PC-9 (cell line): ENCODE data around the gene EDEM2. TPM values are rescaled to one million over a fixed set of nuclear protein-coding genes. Genes with fewer than 3 reads are reported as not detected.

Experiments
- BruUV-seq: library from RNA; stranded (reverse); fragments of 400-500 nt; replicated peaks from 2 replicates; lab custom pipeline; 2021; lab: Mats Ljungman, UMichigan
- CTCF ChIA-PET: fragments of 300-600 bp; sonication (Branson Sonifier 250); formaldehyde crosslinking; loops from one replicate; lab custom pipeline; 2022; ENCODE audit warnings: antibody characterized with exemption; lab: Charles Lee
- POLR2A ChIA-PET: fragments of 300-600 bp; sonication (Branson Sonifier 250); formaldehyde crosslinking; loops from one replicate; lab custom pipeline; 2022; ENCODE audit warnings: antibody characterized with exemption; ENCODE audit not compliant: unreplicated experiment; lab: Charles Lee
- DNase-seq, 2 experiments: peaks; one replicate each; pipeline versions ENCODE4 v3.0.0 to v3.0.0-alpha.2; 2015 to 2022; ENCODE audit warnings: mixed read lengths in 1 of 2
- H2AFZ ChIP-seq: fragments of 200-600 bp; sonication (generic); 2 replicates; pipeline ENCODE4 v1.8.1; 2017; ENCODE audit warnings: antibody characterized with exemption
- H3F3A ChIP-seq: fragments of 200-600 bp; sonication (generic); 2 replicates; pipeline ENCODE4 v1.8.1; 2017; ENCODE audit warnings: antibody characterized with exemption, mild to moderate bottlenecking, low read depth; ENCODE audit not compliant: insufficient read depth
- H3K27ac ChIP-seq: fragments of 200-600 bp; sonication (generic); 2 replicates; pipeline ENCODE4 v1.6.1; 2016; ENCODE audit warnings: mixed run types
- H3K27me3 ChIP-seq: fragments of 200-600 bp; sonication (generic); 2 replicates; pipeline ENCODE4 v1.6.1; 2016; ENCODE audit warnings: low read depth, mixed run types; ENCODE audit not compliant: insufficient read depth
- H3K36me3 ChIP-seq: fragments of 200-600 bp; sonication (generic); 2 replicates; pipeline ENCODE4 v1.6.1; 2016; ENCODE audit warnings: low read depth, mixed run types
- H3K4me1 ChIP-seq: fragments of 200-600 bp; sonication (generic); replicated peaks from 2 replicates; pipeline ENCODE4 v1.6.1; 2016; ENCODE audit warnings: mixed run types; ENCODE audit not compliant: insufficient read depth
- H3K4me2 ChIP-seq: fragments of 200-600 bp; sonication (generic); 2 replicates; pipeline ENCODE4 v1.6.1; 2017; ENCODE audit warnings: mixed run types
- H3K4me3 ChIP-seq: fragments of 200-600 bp; sonication (generic); 2 replicates; pipeline ENCODE4 v1.6.1; 2016; ENCODE audit warnings: mixed run types
- H3K79me2 ChIP-seq: fragments of 200-600 bp; sonication (generic); 2 replicates; pipeline ENCODE4 v1.6.1; 2017; ENCODE audit warnings: low read depth, mixed run types
- H3K9me2 ChIP-seq: fragments of 200-600 bp; sonication (generic); 2 replicates; pipeline ENCODE4 v1.8.1; 2017; ENCODE audit warnings: mild to moderate bottlenecking; ENCODE audit not compliant: insufficient read depth
- H3K9me3 ChIP-seq: fragments of 200-600 bp; sonication (generic); 2 replicates; pipeline ENCODE4 v1.8.1; 2016; ENCODE audit warnings: low read depth; ENCODE audit not compliant: insufficient read depth
- H4K20me1 ChIP-seq: fragments of 200-600 bp; sonication (generic); 2 replicates; pipeline ENCODE4 v1.8.1; 2017; ENCODE audit not compliant: insufficient read depth
- EZH2 ChIP-seq: fragments of 200-600 bp; sonication (generic); IDR thresholded peaks from 2 replicates; pipeline ENCODE4 v1.8.0; 2017; ENCODE audit warnings: antibody characterized with exemption, low read depth
- intact Hi-C: fragments of 100-400 bp; cut with micrococcal nuclease; formaldehyde crosslinking; loops from one replicate; pipeline ENCODE4 v1.10.0; 2022; ENCODE audit not compliant: unreplicated experiment
- total RNA-seq: library from RNA; stranded (reverse); gene quantifications from 2 replicates; pipeline ENCODE4 v1.2.3, GENCODE V29; 2021
- TF ChIP-seq, protein P1 (sequence below): fragments of 200-600 bp; sonication (generic); conservative IDR thresholded peaks from 2 replicates; pipeline ENCODE4 v1.6.1; 2017; ENCODE audit warnings: mixed run types, antibody characterized with exemption, mild to moderate bottlenecking, moderate library complexity

The EDEM2 gene
- total RNA-seq, 1 experiment from 2014 or later: 34.9 TPM

DNA sequence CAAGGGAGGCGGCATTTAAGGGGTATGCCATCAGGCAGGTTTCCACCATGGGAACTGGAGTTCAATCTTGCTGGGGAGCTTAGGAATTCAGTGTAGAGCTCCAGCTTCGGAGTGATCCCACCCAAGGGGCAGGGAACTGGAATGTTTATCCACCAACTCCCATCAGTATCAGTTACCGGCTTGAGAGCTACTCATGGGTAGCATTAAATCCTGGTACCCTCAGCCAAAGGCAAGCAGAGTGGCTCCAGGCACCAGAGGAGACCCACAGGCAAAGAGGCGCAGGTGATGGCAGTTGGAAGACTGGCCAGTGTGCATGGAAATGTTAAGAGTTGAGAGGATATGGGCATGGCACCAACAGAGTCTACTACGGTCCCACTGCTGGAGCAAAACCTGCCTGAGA lies 14.1 kb downstream of the EDEM2 start:
- no peaks in the 10 kb centered on the region for H3K27me3 ChIP-seq
- no peaks in the 10 kb centered on the region for H3K9me3 ChIP-seq
- peaks cover 37% of the 10 kb centered on the region for H3K36me3 ChIP-seq
- H3K4me3 ChIP-seq: no peak overlapping the region
- no peak for DNase-seq
- ChIA-PET CTCF (no interaction called here), POLR2A (no interaction called here)
- H3K79me2 ChIP-seq: no peaks in the 10 kb centered on the region
- no TSS peak for BruUV-seq
- peaks cover 30% of the 10 kb centered on the region for H3K4me1 ChIP-seq
- H3F3A ChIP-seq: peaks cover 32% of the 10 kb centered on the region
- intact Hi-C loops: no loop called here
- H4K20me1 ChIP-seq: no peaks in the 10 kb centered on the region
- TF ChIP-seq, protein P1, sequence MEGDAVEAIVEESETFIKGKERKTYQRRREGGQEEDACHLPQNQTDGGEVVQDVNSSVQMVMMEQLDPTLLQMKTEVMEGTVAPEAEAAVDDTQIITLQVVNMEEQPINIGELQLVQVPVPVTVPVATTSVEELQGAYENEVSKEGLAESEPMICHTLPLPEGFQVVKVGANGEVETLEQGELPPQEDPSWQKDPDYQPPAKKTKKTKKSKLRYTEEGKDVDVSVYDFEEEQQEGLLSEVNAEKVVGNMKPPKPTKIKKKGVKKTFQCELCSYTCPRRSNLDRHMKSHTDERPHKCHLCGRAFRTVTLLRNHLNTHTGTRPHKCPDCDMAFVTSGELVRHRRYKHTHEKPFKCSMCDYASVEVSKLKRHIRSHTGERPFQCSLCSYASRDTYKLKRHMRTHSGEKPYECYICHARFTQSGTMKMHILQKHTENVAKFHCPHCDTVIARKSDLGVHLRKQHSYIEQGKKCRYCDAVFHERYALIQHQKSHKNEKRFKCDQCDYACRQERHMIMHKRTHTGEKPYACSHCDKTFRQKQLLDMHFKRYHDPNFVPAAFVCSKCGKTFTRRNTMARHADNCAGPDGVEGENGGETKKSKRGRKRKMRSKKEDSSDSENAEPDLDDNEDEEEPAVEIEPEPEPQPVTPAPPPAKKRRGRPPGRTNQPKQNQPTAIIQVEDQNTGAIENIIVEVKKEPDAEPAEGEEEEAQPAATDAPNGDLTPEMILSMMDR: no peak
- no peak for TF ChIP-seq EZH2
- no peak overlapping the region for H3K27ac ChIP-seq
- H3K9me2 ChIP-seq: no peaks in the 10 kb centered on the region
- no peak overlapping the region for H2AFZ ChIP-seq
- no peak overlapping the region for H3K4me2 ChIP-seq

DNA sequence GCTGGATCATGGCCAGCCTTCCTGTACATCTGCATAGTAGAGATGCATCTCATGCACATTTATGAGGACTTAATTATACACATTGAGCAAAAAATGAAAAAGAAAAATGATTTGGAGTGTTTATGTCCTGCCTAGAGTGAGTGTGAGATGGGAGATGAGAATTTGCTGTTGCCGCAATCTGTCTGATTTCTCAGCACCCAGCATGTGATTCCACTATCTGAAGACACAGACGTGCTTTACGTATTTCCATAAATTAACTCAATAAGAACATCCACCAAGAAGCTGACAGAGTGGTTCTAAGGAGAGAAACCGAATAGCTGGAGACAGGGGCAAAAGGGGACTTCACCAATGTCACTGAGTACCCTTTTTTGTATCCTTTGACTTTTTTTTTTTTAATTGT lies 15.2 kb downstream of the EDEM2 start:
- H3K9me2 ChIP-seq: no peaks in the 10 kb centered on the region
- TF ChIP-seq, protein P1: no peak
- TF ChIP-seq EZH2: no peak
- POLR2A ChIA-PET: no interaction called here
- peaks cover 29% of the 10 kb centered on the region for H3F3A ChIP-seq
- CTCF ChIA-PET: no interaction called here
- no peaks in the 10 kb centered on the region for H4K20me1 ChIP-seq
- H3K27ac ChIP-seq: no peak overlapping the region
- H3K27me3 ChIP-seq: no peaks in the 10 kb centered on the region
- intact Hi-C loops: no loop called here
- H3K36me3 ChIP-seq: peaks cover 34% of the 10 kb centered on the region
- H3K4me1 ChIP-seq: peaks cover 30% of the 10 kb centered on the region
- DNase-seq: no peak
- H3K4me2 ChIP-seq: no peak overlapping the region
- no peaks in the 10 kb centered on the region for H3K9me3 ChIP-seq
- H3K4me3 ChIP-seq: no peak overlapping the region
- no peak overlapping the region for H2AFZ ChIP-seq
- H3K79me2 ChIP-seq: no peaks in the 10 kb centered on the region
- no TSS peak for BruUV-seq

DNA sequence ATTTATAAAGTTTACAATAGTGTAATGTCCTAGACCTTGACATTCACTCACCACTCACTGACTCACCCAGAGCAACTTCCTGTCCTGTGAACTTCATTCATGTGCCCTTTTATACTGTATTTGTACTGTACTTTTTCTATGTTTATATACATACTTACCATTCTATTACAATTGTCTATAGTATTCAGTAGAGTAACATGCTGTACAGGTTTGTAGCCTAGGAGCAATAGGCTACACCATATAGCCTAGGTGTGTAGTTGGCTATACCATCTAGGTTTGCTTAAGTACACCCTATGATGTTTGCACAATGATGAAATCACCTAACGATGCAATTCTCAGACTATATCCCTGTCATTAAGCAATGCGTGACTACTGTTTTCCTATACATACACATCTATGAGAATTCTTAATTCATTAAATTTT lies 17.5 kb downstream of the EDEM2 start:
- H3K4me1 ChIP-seq: peaks cover 15% of the 10 kb centered on the region
- ChIA-PET POLR2A (interaction anchor here (0.7 kb wide), 1 partner anchor 418 kb away, joined by 11 read pairs; no protein-coding TSS in a partner anchor), CTCF (interaction anchor here (1.3 kb wide), 1 partner anchor 33 kb away, joined by 7 read pairs; no protein-coding TSS in a partner anchor)
- no peaks in the 10 kb centered on the region for H3K27me3 ChIP-seq
- H3K36me3 ChIP-seq: peaks cover 34% of the 10 kb centered on the region
- H3K4me2 ChIP-seq: peak overlapping the region; percentile 9
- no peaks in the 10 kb centered on the region for H4K20me1 ChIP-seq
- H3F3A ChIP-seq: peaks cover 14% of the 10 kb centered on the region
- no peaks in the 10 kb centered on the region for H3K79me2 ChIP-seq
- TF ChIP-seq, protein P1: no peak
- no peak for TF ChIP-seq EZH2
- H3K9me3 ChIP-seq: no peaks in the 10 kb centered on the region
- peak in 1 of 2 experiments; percentile 68 for DNase-seq
- H3K9me2 ChIP-seq: no peaks in the 10 kb centered on the region
- H3K4me3 ChIP-seq: no peak overlapping the region
- no peak overlapping the region for H2AFZ ChIP-seq
- BruUV-seq: no TSS peak
- intact Hi-C loops: no loop called here
- peak overlapping the region; percentile 43 for H3K27ac ChIP-seq
